Femur (tissue), 1 donor: Measurements from ENCODE around the gene GJA5.

Source experiments
- DNase-seq: peaks from one replicate; pipeline ENCODE4 v3.0.0-alpha.2; 2017

The GJA5 gene

GRCh38 chr1:147726168-147726567 lies 34.2 kb downstream of the GJA5 start:
- DNase-seq = no peak

GRCh38 chr1:147725685-147726084 lies 34.7 kb downstream of the GJA5 start:
- DNase-seq = no peak

- no peak for DNase-seq
Observed at GRCh38 chr1:147723691-147724323, 36.6 kb downstream of the GJA5 start.

- no peak for DNase-seq
Observed at GRCh38 chr1:147722124-147722523, 38.3 kb downstream of the GJA5 start.

- no peak for DNase-seq
Observed at GRCh38 chr1:147721716-147722115, 38.7 kb downstream of the GJA5 start.

- DNase-seq = no peak
Observed at GRCh38 chr1:147720557-147720956, 39.8 kb downstream of the GJA5 start.

GRCh38 chr1:147719711-147720225 lies 40.6 kb downstream of the GJA5 start:
- no peak for DNase-seq

GRCh38 chr1:147719029-147719698 lies 41.2 kb downstream of the GJA5 start:
- no peak for DNase-seq

- DNase-seq = no peak
Observed at GRCh38 chr1:147717706-147718097, 42.7 kb downstream of the GJA5 start.

- DNase-seq = no peak
Observed at GRCh38 chr1:147717051-147717705, 43.2 kb downstream of the GJA5 start.

- DNase-seq = no peak
Observed at GRCh38 chr1:147712605-147713004, 47.8 kb downstream of the GJA5 start.
